IMR-90 (cell line): ENCODE data around the gene HYAL3. TPM values are rescaled to one million over a fixed set of nuclear protein-coding genes. Genes with fewer than 3 reads are reported as not detected.

Experiments
- ATAC-seq: fragments of 200-7000 bp; cut with Tn5 transposase; 2 replicates; pipeline ENCODE4 v1.9.1; 2020; ENCODE audit warnings: low read depth, mild to moderate bottlenecking, moderate library complexity
- BruUV-seq: library from RNA; stranded (reverse); fragments of 400-500 nt; replicated peaks from 2 replicates; lab custom pipeline; 2021; lab: Mats Ljungman, UMichigan
- CTCF ChIA-PET: fragments of 300-600 bp; formaldehyde crosslinking; extraction: SDS; loops from one replicate; lab custom pipeline; 2021; ENCODE audit warnings: antibody characterized with exemption; lab: Yijun Ruan, JAX
- POLR2A ChIA-PET: fragments of 300-600 bp; sonication (Branson Sonifier 250); formaldehyde crosslinking; loops from one replicate; lab custom pipeline; 2022; ENCODE audit warnings: antibody characterized with exemption; ENCODE audit not compliant: unreplicated experiment; lab: Charles Lee
- DNase-seq: peaks from one replicate; pipeline ENCODE4 v3.0.0; 2013
- H2AFZ ChIP-seq: replicated peaks from 2 replicates; pipeline ENCODE3; 2013; ENCODE audit warnings: low read length, mild to moderate bottlenecking; ENCODE audit not compliant: poor library complexity
- H2AK5ac ChIP-seq: 2 replicates; pipeline ENCODE4 v1.6.1; 2013; ENCODE audit warnings: low read depth, low read length, inconsistent platforms
- H2AK9ac ChIP-seq: replicated peaks from 2 replicates; pipeline ENCODE3; 2013; ENCODE audit warnings: mild to moderate bottlenecking, low read depth, low read length, moderate library complexity; ENCODE audit not compliant: poor library complexity
- H2BK120ac ChIP-seq: 2 replicates; pipeline ENCODE4 v1.6.1; 2013; ENCODE audit warnings: low read depth, low read length, inconsistent platforms
- H2BK15ac ChIP-seq: 3 replicates; pipeline ENCODE4 v1.6.1; 2013; ENCODE audit warnings: low read depth, low read length, inconsistent platforms
- H2BK20ac ChIP-seq: 2 replicates; pipeline ENCODE4 v1.6.1; 2013; ENCODE audit warnings: low read depth, mild to moderate bottlenecking, inconsistent platforms, low read length, moderate library complexity
- H2BK5ac ChIP-seq: 2 replicates; pipeline ENCODE4 v1.6.1; 2013; ENCODE audit warnings: mild to moderate bottlenecking, low read depth, low read length, inconsistent platforms; ENCODE audit not compliant: poor library complexity, severe bottlenecking
- H3K14ac ChIP-seq: replicated peaks from 2 replicates; pipeline ENCODE4 v1.6.1; 2013; ENCODE audit warnings: low read depth, low read length, inconsistent platforms
- H3K18ac ChIP-seq: 2 replicates; pipeline ENCODE4 v1.6.1; 2013; ENCODE audit warnings: low read depth, low read length, control low read depth
- H3K23ac ChIP-seq: 2 replicates; pipeline ENCODE4 v1.6.1; 2013; ENCODE audit warnings: low read depth, low read length, inconsistent platforms
- H3K27ac ChIP-seq: 2 replicates; pipeline ENCODE4 v1.5.1; 2013; ENCODE audit warnings: mild to moderate bottlenecking, control low read depth, low read length; ENCODE audit not compliant: insufficient read depth
- H3K27me3 ChIP-seq: 2 replicates; pipeline ENCODE4 v1.6.1; 2013; ENCODE audit warnings: low read length; ENCODE audit not compliant: control insufficient read depth, insufficient read depth
- H3K36me3 ChIP-seq: 2 replicates; pipeline ENCODE4 v1.6.1; 2013; ENCODE audit warnings: low read length, mixed read lengths; ENCODE audit not compliant: control insufficient read depth, insufficient read depth
- H3K4ac ChIP-seq: 2 replicates; pipeline ENCODE4 v1.6.1; 2013; ENCODE audit warnings: low read depth, low read length, inconsistent platforms
- H3K4me1 ChIP-seq: 2 replicates; pipeline ENCODE4 v1.6.1; 2013; ENCODE audit warnings: low read length, mixed read lengths; ENCODE audit not compliant: control insufficient read depth, insufficient read depth
- H3K4me2 ChIP-seq: 2 replicates; pipeline ENCODE4 v1.6.1; 2013; ENCODE audit warnings: low read depth, mild to moderate bottlenecking, control low read depth, low read length, moderate library complexity
- H3K4me3 ChIP-seq: 2 replicates; pipeline ENCODE4 v1.5.1; 2013; ENCODE audit warnings: low read depth, mild to moderate bottlenecking, control low read depth, low read length, moderate library complexity; ENCODE audit not compliant: insufficient read depth
- H3K56ac ChIP-seq: 2 replicates; pipeline ENCODE4 v1.6.1; 2013; ENCODE audit warnings: low read length, inconsistent platforms; ENCODE audit not compliant: insufficient read depth; ENCODE audit errors: extremely low read depth
- H3K79me1 ChIP-seq, 2 experiments: 2 replicates each; pipeline ENCODE4 v1.6.1; 2013; ENCODE audit warnings: low read length in 2 of 2, inconsistent platforms in 1 of 2, low read depth in 1 of 2
- H3K9ac ChIP-seq: 2 replicates; pipeline ENCODE4 v1.6.1; 2013; ENCODE audit warnings: low read depth, low read length, control low read depth
- H3K9me1 ChIP-seq: 2 replicates; pipeline ENCODE4 v1.6.1; 2013; ENCODE audit warnings: low read length, inconsistent platforms; ENCODE audit not compliant: insufficient read depth
- H3K9me3 ChIP-seq: 2 replicates; pipeline ENCODE4 v1.6.1; 2013; ENCODE audit warnings: low read length; ENCODE audit not compliant: control insufficient read depth, insufficient read depth
- H4K20me1 ChIP-seq: 2 replicates; pipeline ENCODE4 v1.6.1; 2013; ENCODE audit warnings: low read length, inconsistent platforms; ENCODE audit not compliant: insufficient read depth
- H4K5ac ChIP-seq: 2 replicates; pipeline ENCODE4 v1.6.1; 2013; ENCODE audit warnings: mild to moderate bottlenecking, low read depth, low read length, control low read depth
- H4K8ac ChIP-seq, 2 experiments: 2 replicates each; pipeline ENCODE4 v1.6.1; 2013; ENCODE audit warnings: low read depth in 2 of 2, low read length in 2 of 2, control low read depth in 1 of 2, inconsistent platforms in 1 of 2
- H4K91ac ChIP-seq: 2 replicates; pipeline ENCODE4 v1.6.1; 2013; ENCODE audit warnings: low read depth, low read length, inconsistent platforms; ENCODE audit not compliant: insufficient read depth
- BHLHE40 ChIP-seq: fragments of 150-350 bp; IDR thresholded peaks from 2 replicates; pipeline ENCODE4 v1.6.1; 2016; ENCODE audit warnings: mild to moderate bottlenecking, low read depth, low read length
- CEBPB ChIP-seq: IDR thresholded peaks from 2 replicates; pipeline ENCODE4 v1.6.1; 2012; ENCODE audit warnings: low read depth, low read length, improper control_type of control experiment
- CHD1 ChIP-seq: IDR thresholded peaks from 2 replicates; pipeline ENCODE4 v1.6.1; 2012; ENCODE audit warnings: low read depth, low read length, improper control_type of control experiment
- CTCF ChIP-seq: conservative IDR thresholded peaks from 2 replicates; pipeline ENCODE4 v1.5.1; 2012; ENCODE audit warnings: mild to moderate bottlenecking, low read depth, low read length, improper control_type of control experiment
- ELK1 ChIP-seq: fragments of 150-350 bp; IDR thresholded peaks from 2 replicates; pipeline ENCODE4 v1.6.1; 2016; ENCODE audit warnings: low read depth, mild to moderate bottlenecking, low read length, moderate library complexity, borderline replicate concordance
- FOS ChIP-seq: fragments of 150-350 bp; IDR thresholded peaks from 2 replicates; pipeline ENCODE4 v1.6.1; 2016; ENCODE audit warnings: low read depth, low read length
- MAFK ChIP-seq: IDR thresholded peaks from 2 replicates; pipeline ENCODE4 v1.6.1; 2012; ENCODE audit warnings: low read depth, low read length, improper control_type of control experiment
- MAZ ChIP-seq: IDR thresholded peaks from 2 replicates; pipeline ENCODE4 v1.6.1; 2012; ENCODE audit warnings: low read depth, mild to moderate bottlenecking, low read length, improper control_type of control experiment, moderate library complexity, borderline replicate concordance
- MXI1 ChIP-seq: IDR thresholded peaks from 2 replicates; pipeline ENCODE4 v1.6.1; 2012; ENCODE audit warnings: low read depth, mild to moderate bottlenecking, low read length, moderate library complexity, borderline replicate concordance
- NFE2L2 ChIP-seq: fragments of 150-350 bp; IDR thresholded peaks from 2 replicates; pipeline ENCODE4 v1.6.1; 2016; ENCODE audit warnings: low read depth, mild to moderate bottlenecking, low read length
- POLR2A ChIP-seq: IDR thresholded peaks from 2 replicates; pipeline ENCODE4 v1.6.1; 2012; ENCODE audit warnings: mild to moderate bottlenecking, low read depth, low read length
- RAD21 ChIP-seq: IDR thresholded peaks from 2 replicates; pipeline ENCODE4 v1.6.1; 2012; ENCODE audit warnings: low read length, improper control_type of control experiment
- RCOR1 ChIP-seq: IDR thresholded peaks from 2 replicates; pipeline ENCODE4 v1.6.1; 2012; ENCODE audit warnings: mild to moderate bottlenecking, low read length, improper control_type of control experiment; ENCODE audit not compliant: insufficient replicate concordance
- RFX5 ChIP-seq: IDR thresholded peaks from 2 replicates; pipeline ENCODE4 v1.8.0; 2012; ENCODE audit warnings: low read depth, mild to moderate bottlenecking, low read length, moderate library complexity
- SMC3 ChIP-seq: fragments of 150-350 bp; IDR thresholded peaks from 2 replicates; pipeline ENCODE4 v1.6.1; 2016; ENCODE audit warnings: low read depth, mild to moderate bottlenecking, antibody characterized with exemption, low read length, moderate library complexity
- USF2 ChIP-seq: fragments of 150-350 bp; IDR thresholded peaks from 2 replicates; pipeline ENCODE4 v1.6.1; 2017; ENCODE audit warnings: mild to moderate bottlenecking, antibody characterized with exemption, low read length, low read depth
- WGBS, 2 experiments: methylation state at CpG; one replicate each; pipeline versions ENCODE4 v1.1.5 to v1.1.7; 2013; ENCODE audit warnings: missing lambda C conversion rate in 2 of 2; ENCODE audit not compliant: insufficient read length in 1 of 2; ENCODE audit errors: extremely low coverage in 2 of 2; 5-methylcytosine and 5-hydroxymethylcytosine counted together
- dilution Hi-C: fragments of 300-500 bp; cut with HindIII; formaldehyde crosslinking; loops from one replicate; pipeline ENCODE4 v1.14.3; 2018; ENCODE audit warnings: low sequenced_read_pairs; ENCODE audit not compliant: unreplicated experiment
- in situ Hi-C: fragments of 300-500 bp; cut with MboI; formaldehyde crosslinking; loops from 3 replicates; pipeline ENCODE4 v1.14.3; 2019; ENCODE audit warnings: low sequenced_read_pairs, inconsistent platforms, mixed read lengths
- intact Hi-C: fragments of 100-400 bp; cut with micrococcal nuclease; formaldehyde crosslinking; loops from 2 replicates; pipeline ENCODE4 v1.10.0; 2022
- polyA plus RNA-seq, 3 experiments: library from polyadenylated mRNA; depleted of rRNA; stranded (reverse); fragments of >200 nt; gene quantifications; 2 replicates each; pipeline ENCODE4 v1.2.3, GENCODE V29; 2012; ENCODE audit warnings: low replicate concordance in 1 of 3
- total RNA-seq: library from RNA; depleted of rRNA; stranded (reverse); fragments of >200 nt; gene quantifications from 2 replicates; pipeline ENCODE4 v1.2.3, GENCODE V29; 2012

Gene HYAL3
- total and polyA plus RNA-seq, 2 of the 4 experiments (the other 2 are of a cell fraction), result 2.7 to 5.7 TPM

GRCh38 chr3:50268276-50268675, 30.9 kb downstream of the HYAL3 start:
- Histone ChIP-seq H3K4me3 (no peak overlapping the region), H2BK20ac (peak overlapping the region; percentile 90; the same call in 1 of the 2 replicates), H3K27me3 (no peaks in the 10 kb centered on the region), H4K5ac (no peak overlapping the region), H3K14ac (peak overlapping the region; percentile 33; the same call in 1 of the 2 replicates), H3K23ac (no peak overlapping the region), H4K8ac (peak overlapping the region; percentile 56 to 98; a peak in 1 of 4 replicates), H2AK5ac (peak overlapping the region; percentile 96; the same call in 1 of the 2 replicates), H3K27ac (peak overlapping the region; percentile 80; the same call in 1 of the 2 replicates), H2AFZ (peak overlapping the region; percentile 71), H3K18ac (no peak overlapping the region; the same call in 1 of the 2 replicates), H3K56ac (no peak overlapping the region), H3K9me3 (no peaks in the 10 kb centered on the region), H3K79me1 (peaks cover 3 to 49% of the 10 kb centered on the region in 2 experiments; a peak in 3 of 4 replicates), H3K4me1 (peaks cover 67% of the 10 kb centered on the region), H3K4ac (peak overlapping the region; percentile 100), H2BK15ac (peak overlapping the region; percentile 95; the same call in 1 of the 3 replicates), H2AK9ac (peak overlapping the region; percentile 95), H3K9me1 (peaks cover 39% of the 10 kb centered on the region), H4K20me1 (no peaks in the 10 kb centered on the region), H2BK120ac (peak overlapping the region; percentile 94), H3K9ac (no peak overlapping the region; the same call in 1 of the 2 replicates), H2BK5ac (peak overlapping the region; percentile 83), H3K4me2 (peak overlapping the region; percentile 71), H4K91ac (0 out of 2 replicates have a peak overlapping the region, but pooled peaks have one; percentile 27), H3K36me3 (peaks cover 2% of the 10 kb centered on the region; the same call in 1 of the 2 replicates)
- in situ Hi-C loops, result no loop called here
- intact Hi-C loops, result no loop called here
- CTCF ChIA-PET, result interaction anchor here (1.6 kb wide), 1 partner anchor 41 kb away, joined by 5 read pairs; no protein-coding TSS in a partner anchor
- no peak for DNase-seq
- BruUV-seq, result no TSS peak
- ATAC-seq, result no peak
- TF ChIP-seq BHLHE40 (no peak), POLR2A (no peak), CEBPB (no peak), SMC3 (no peak), MAZ (no peak), FOS (no peak), CTCF (no peak), MXI1 (no peak), RFX5 (no peak), CHD1 (no peak), USF2 (no peak), RCOR1 (no peak), NFE2L2 (no peak), MAFK (no peak), RAD21 (no peak), ELK1 (no peak)
- dilution Hi-C loops, result no loop called here
- POLR2A ChIA-PET, result no interaction called here
- WGBS, 2 experiments, result 70% methylated on average over 2 of the region's 3 CpGs; no CpG with 5 or more reads in 1 of the 2 experiments
